ENCODE measurements around the gene ATG7. TPM values are rescaled to one million over a fixed set of nuclear protein-coding genes. Genes with fewer than 3 reads are reported as not detected.
A peak's percentile ranks its signal among the peaks of the same experiment; 100 is the strongest.

ATG7 gene
- polyA plus RNA-seq, 2 of the 4 experiments (the other 2 are of a cell fraction): 27.2 to 41.2 TPM

DNA sequence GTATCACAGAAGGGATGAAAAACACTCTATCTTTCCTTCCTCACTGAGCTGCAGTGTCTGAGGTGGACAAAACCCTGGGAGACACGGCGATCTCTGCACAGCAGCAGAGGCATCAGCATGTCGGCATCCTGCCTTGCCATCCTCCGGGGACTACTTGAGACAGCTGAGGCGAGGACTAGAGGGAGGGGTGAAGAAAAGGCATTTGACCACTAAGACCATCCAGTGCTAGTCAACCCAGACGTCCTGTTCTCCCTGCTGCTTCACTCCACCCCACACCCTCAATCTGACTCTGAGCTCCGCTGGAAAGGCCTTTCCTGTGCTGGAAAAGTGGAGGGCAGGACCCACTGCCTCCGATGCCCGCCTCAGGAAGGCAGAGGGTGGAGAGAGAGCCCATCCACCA, 304.3 kb downstream of the ATG7 start:
- no peaks in the 10 kb centered on the region for H3K4me1 ChIP-seq
- no peak overlapping the region for H3K4me3 ChIP-seq
- ATAC-seq (peak in 1 of 2 experiments; percentile 42; a peak in 3 of 6 replicates), FAIRE-seq (no peak), DNase-seq (ENCODE audit: low read depth in 1 of 2, low spot score in 1 of 2) (no peak)
- no peak overlapping the region for H3K4me2 ChIP-seq
- H3K27ac ChIP-seq: no peak overlapping the region
- TF ChIP-seq, protein P1, sequence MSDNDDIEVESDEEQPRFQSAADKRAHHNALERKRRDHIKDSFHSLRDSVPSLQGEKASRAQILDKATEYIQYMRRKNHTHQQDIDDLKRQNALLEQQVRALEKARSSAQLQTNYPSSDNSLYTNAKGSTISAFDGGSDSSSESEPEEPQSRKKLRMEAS (IDR thresholded peaks at IDR 0.05): no peak
- TF ChIP-seq, protein P2, sequence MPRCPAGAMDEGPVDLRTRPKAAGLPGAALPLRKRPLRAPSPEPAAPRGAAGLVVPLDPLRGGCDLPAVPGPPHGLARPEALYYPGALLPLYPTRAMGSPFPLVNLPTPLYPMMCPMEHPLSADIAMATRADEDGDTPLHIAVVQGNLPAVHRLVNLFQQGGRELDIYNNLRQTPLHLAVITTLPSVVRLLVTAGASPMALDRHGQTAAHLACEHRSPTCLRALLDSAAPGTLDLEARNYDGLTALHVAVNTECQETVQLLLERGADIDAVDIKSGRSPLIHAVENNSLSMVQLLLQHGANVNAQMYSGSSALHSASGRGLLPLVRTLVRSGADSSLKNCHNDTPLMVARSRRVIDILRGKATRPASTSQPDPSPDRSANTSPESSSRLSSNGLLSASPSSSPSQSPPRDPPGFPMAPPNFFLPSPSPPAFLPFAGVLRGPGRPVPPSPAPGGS (IDR thresholded peaks at IDR 0.05): no peak
- TF ChIP-seq HOXB13 (CRISPR knock-in tag; IDR thresholded peaks at IDR 0.05; ENCODE audit: low read depth) (no peak), ESRRA (IDR thresholded peaks at IDR 0.05; ENCODE audit: borderline replicate concordance, low read length) (no peak), ZNF302 (CRISPR knock-in tag; IDR thresholded peaks at IDR 0.05) (no peak)
- TF ChIP-seq, protein P3, sequence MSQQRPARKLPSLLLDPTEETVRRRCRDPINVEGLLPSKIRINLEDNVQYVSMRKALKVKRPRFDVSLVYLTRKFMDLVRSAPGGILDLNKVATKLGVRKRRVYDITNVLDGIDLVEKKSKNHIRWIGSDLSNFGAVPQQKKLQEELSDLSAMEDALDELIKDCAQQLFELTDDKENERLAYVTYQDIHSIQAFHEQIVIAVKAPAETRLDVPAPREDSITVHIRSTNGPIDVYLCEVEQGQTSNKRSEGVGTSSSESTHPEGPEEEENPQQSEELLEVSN (IDR thresholded peaks at IDR 0.05; ENCODE audit: borderline replicate concordance, low read depth): no peak
- ChIA-PET CTCF (interaction anchor here (1.2 kb wide), 1 partner anchor 13 kb away, joined by 4 read pairs; no protein-coding TSS in a partner anchor), POLR2A (no interaction called here)
- 86% methylated on average over 9 of the region's 9 CpGs for WGBS (ENCODE audit: missing lambda C conversion rate)
- no peaks in the 10 kb centered on the region for H3K9me3 ChIP-seq

DNA sequence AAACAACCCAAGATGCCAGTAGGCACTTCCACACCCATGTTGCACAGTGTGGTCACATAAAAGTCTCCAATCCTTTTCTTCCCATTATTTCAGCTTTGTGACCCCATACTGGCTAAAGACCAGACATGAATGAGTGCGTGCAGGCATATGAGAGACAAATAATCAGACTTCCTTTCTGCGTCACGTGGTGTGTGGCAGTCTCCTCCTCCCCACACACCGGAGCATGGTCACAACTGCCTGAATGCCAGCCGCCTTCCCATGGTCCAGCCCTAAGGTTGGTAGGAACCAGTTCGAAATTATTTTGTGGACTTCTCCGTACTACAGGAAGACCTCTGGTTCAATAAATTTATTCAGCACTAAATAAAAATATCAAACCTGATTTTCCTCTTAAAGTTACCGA, 306.0 kb downstream of the ATG7 start:
- no peak for FAIRE-seq
- Histone ChIP-seq H3K9me3 (no peaks in the 10 kb centered on the region), H3K27ac (no peak overlapping the region), H3K4me2 (no peak overlapping the region), H3K4me1 (peaks cover 6% of the 10 kb centered on the region; the same call in 1 of the 3 replicates), H3K4me3 (no peak overlapping the region)
- POLR2A ChIA-PET: no interaction called here
- 89% methylated on average over 8 of the region's 8 CpGs for WGBS (ENCODE audit: missing lambda C conversion rate)
- CTCF ChIA-PET: interaction anchor here (0.6 to 1.5 kb wide), 3 partner anchors 77 to 214 kb away, joined by 3 to 4 read pairs (median 3); no protein-coding TSS in a partner anchor
- TF ChIP-seq, protein P4, sequence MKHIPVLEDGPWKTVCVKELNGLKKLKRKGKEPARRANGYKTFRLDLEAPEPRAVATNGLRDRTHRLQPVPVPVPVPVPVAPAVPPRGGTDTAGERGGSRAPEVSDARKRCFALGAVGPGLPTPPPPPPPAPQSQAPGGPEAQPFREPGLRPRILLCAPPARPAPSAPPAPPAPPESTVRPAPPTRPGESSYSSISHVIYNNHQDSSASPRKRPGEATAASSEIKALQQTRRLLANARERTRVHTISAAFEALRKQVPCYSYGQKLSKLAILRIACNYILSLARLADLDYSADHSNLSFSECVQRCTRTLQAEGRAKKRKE (CRISPR knock-in tag; IDR thresholded peaks at IDR 0.05; ENCODE audit: low read depth): no peak
- TF ChIP-seq HDAC2 (IDR thresholded peaks at IDR 0.05) (no peak), POLR2A (IDR thresholded peaks at IDR 0.05; ENCODE audit: low read length) (no peak), JUNB (IDR thresholded peaks at IDR 0.05) (no peak), HOXA7 (CRISPR knock-in tag; IDR thresholded peaks at IDR 0.05) (no peak), SMC3 (IDR thresholded peaks at IDR 0.05) (no peak), CHD2 (IDR thresholded peaks at IDR 0.05; ENCODE audit: low read length, partially characterized antibody) (no peak), CEBPB (IDR thresholded peaks at IDR 0.05) (no peak), NPAS2 (CRISPR knock-in tag; IDR thresholded peaks at IDR 0.05; ENCODE audit: borderline replicate concordance) (no peak), KDM5A (IDR thresholded peaks at IDR 0.05) (no peak)
- ATAC-seq: no peak
- DNase-seq (ENCODE audit: low read depth in 1 of 2, low spot score in 1 of 2): no peak

DNA sequence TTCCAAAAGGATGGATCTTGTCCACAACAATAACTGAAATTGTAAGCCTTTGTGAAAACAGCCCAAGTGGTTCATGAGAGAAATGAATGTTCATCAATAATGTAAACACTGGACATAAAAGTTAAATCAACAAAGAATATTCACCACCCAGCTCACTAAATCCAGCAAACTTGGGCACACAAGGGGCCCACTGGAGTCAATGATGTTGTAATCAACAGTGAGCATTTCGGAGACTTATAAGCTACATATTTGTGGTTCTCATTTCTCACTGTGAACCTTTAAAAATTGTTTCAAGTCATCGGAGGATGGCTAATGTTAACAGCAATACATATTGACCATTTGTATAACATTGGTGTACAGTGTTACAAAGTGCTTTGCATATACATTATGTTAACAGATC, 308.4 kb downstream of the ATG7 start:
- ATAC-seq: no peak
- H3K4me2 ChIP-seq: no peak overlapping the region
- no peak for FAIRE-seq
- H3K4me3 ChIP-seq: no peak overlapping the region
- H3K9me3 ChIP-seq: no peaks in the 10 kb centered on the region
- ChIA-PET POLR2A (no interaction called here), CTCF (interaction anchor here (1.1 to 1.7 kb wide), 2 partner anchors 71 to 202 kb away, joined by 3 to 4 read pairs; no protein-coding TSS in a partner anchor)
- DNase-seq (ENCODE audit: low read depth in 1 of 2, low spot score in 1 of 2): no peak
- TF ChIP-seq, protein P5, sequence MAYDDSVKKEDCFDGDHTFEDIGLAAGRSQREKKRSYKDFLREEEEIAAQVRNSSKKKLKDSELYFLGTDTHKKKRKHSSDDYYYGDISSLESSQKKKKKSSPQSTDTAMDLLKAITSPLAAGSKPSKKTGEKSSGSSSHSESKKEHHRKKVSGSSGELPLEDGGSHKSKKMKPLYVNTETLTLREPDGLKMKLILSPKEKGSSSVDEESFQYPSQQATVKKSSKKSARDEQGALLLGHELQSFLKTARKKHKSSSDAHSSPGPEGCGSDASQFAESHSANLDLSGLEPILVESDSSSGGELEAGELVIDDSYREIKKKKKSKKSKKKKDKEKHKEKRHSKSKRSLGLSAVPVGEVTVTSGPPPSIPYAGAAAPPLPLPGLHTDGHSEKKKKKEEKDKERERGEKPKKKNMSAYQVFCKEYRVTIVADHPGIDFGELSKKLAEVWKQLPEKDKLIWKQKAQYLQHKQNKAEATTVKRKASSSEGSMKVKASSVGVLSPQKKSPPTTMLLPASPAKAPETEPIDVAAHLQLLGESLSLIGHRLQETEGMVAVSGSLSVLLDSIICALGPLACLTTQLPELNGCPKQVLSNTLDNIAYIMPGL (CRISPR knock-in tag; IDR thresholded peaks at IDR 0.05; ENCODE audit: borderline replicate concordance): no peak
- TF ChIP-seq RNF2 (IDR thresholded peaks at IDR 0.05; ENCODE audit: borderline replicate concordance, low read depth) (no peak), KDM5A (IDR thresholded peaks at IDR 0.05) (no peak), RCOR1 (IDR thresholded peaks at IDR 0.05; ENCODE audit: low read depth, low read length) (no peak), POLR2A (IDR thresholded peaks at IDR 0.05; ENCODE audit: low read length) (no peak), ZSCAN20 (CRISPR knock-in tag; IDR thresholded peaks at IDR 0.05) (no peak), CEBPB (IDR thresholded peaks at IDR 0.05) (no peak), TFCP2L1 (CRISPR knock-in tag; IDR thresholded peaks at IDR 0.05) (no peak), MAFK (IDR thresholded peaks at IDR 0.05; ENCODE audit: partially characterized antibody) (no peak), RARB (CRISPR knock-in tag; IDR thresholded peaks at IDR 0.05) (no peak), MAZ (IDR thresholded peaks at IDR 0.05; ENCODE audit: borderline replicate concordance, low read depth, low read length) (no peak), GATA3 (IDR thresholded peaks at IDR 0.05; ENCODE audit: borderline replicate concordance) (no peak), ZFP36 (IDR thresholded peaks at IDR 0.05; ENCODE audit: borderline replicate concordance, partially characterized antibody) (no peak), FOSL2 (IDR thresholded peaks at IDR 0.05) (no peak), FOSL2 (CRISPR knock-in tag; IDR thresholded peaks at IDR 0.05) (no peak), HDAC2 (IDR thresholded peaks at IDR 0.05) (no peak), HOXB13 (CRISPR knock-in tag; IDR thresholded peaks at IDR 0.05; ENCODE audit: low read depth) (no peak), HOXA7 (CRISPR knock-in tag; IDR thresholded peaks at IDR 0.05) (no peak)
- no peak overlapping the region for H3K27ac ChIP-seq
- 92% methylated on average over 2 of the region's 2 CpGs for WGBS (ENCODE audit: missing lambda C conversion rate)
- peaks cover 11% of the 10 kb centered on the region; the same call in 2 of the 3 replicates for H3K4me1 ChIP-seq

Measured in A549 (cell line).